ENCODE results near the gene CALML3.

CALML3 gene

DNA sequence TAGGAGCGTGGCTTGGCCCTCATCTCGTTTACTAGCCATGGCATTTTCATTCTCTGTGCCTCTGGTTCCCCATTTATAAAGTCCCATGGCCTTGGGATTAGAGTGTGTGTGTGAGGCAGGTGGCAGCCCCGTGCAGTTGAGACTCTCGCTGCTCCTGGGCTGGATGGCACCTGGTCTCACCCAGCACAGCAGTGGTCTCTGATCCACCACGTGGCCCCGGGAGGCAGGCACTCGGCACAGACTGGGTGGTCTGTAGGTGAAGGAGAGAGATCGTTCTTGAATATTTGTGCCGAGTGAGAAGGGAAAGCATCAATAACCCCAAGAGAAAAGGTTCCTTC lies 50.4 kb downstream of the CALML3 start:
- no peak for DNase-seq (ENCODE audit: low read depth)
- H3K4me3 ChIP-seq (ENCODE audit: low read length): no peak overlapping the region
- TF ChIP-seq, protein P1, sequence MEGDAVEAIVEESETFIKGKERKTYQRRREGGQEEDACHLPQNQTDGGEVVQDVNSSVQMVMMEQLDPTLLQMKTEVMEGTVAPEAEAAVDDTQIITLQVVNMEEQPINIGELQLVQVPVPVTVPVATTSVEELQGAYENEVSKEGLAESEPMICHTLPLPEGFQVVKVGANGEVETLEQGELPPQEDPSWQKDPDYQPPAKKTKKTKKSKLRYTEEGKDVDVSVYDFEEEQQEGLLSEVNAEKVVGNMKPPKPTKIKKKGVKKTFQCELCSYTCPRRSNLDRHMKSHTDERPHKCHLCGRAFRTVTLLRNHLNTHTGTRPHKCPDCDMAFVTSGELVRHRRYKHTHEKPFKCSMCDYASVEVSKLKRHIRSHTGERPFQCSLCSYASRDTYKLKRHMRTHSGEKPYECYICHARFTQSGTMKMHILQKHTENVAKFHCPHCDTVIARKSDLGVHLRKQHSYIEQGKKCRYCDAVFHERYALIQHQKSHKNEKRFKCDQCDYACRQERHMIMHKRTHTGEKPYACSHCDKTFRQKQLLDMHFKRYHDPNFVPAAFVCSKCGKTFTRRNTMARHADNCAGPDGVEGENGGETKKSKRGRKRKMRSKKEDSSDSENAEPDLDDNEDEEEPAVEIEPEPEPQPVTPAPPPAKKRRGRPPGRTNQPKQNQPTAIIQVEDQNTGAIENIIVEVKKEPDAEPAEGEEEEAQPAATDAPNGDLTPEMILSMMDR (conservative IDR thresholded peaks at IDR 0.05; ENCODE audit: low read length): no peak

DNA sequence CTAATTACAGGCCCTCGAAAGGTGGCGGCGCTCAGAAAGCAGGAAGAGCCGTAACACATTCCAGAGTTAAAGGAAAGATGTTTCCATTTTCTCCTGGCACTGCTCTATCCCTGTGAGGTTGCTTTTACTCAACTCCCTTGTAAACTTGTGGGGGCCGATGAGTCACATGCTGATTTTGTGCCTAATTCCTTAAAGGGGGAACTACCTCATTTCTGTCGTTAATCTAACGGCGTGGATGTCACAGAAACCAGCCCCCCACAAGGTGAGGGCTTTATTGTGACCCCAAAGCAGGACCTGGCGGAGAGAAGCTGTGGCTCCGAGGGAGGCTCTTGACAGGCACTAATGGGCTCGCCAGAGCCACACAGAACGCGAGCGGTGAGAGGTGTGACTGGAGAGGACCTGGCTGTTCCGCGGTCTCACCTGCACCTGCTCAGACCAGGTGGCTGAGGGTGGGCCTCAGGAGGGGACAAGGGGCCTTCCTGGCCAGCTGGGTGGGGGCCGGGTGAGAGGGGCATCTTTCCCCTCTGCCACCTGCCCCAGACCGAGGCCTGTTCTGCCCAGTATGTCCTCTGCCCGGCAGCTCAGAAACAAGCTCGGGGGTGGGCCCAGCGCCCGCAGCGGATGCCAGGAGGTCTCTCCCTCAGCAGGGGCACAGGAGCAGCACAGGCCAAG lies 50.9 kb downstream of the CALML3 start:
- TF ChIP-seq, protein P1 (conservative IDR thresholded peaks at IDR 0.05; ENCODE audit: low read length): no peak
- no peak overlapping the region for H3K4me3 ChIP-seq (ENCODE audit: low read length)
- DNase-seq (ENCODE audit: low read depth): peak; percentile 72

DNA sequence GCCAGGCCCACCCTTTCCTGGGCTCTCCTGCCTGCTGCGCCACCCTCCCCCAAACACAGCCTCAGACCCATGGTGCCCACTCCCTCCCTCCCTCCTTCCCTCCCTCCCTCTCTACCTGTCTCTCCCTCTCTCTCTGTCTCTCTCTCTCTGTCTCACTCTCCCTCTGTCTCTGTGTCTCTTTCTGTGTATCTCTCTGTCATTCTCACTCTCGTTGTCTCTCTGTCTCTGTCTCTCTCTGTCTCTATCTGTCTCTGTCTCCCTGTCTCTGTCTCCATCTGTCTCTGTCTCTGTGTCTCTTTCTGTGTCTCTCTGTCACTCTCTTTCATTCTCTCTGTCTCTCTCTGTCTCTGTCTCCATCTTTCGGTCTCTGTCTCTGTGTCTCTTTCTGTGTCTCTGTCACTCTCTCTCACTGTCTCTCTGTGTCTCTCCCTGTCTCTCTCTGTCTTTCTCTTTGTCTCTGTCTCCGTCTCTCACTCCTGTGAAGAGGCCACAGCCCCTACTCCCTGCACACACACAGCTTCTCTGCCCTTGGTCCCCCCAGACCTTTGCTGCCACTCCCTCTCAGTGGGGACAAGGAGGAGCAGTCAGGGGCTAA lies 51.5 kb downstream of the CALML3 start:
- no peak overlapping the region for H3K4me3 ChIP-seq (ENCODE audit: low read length)
- no peak for DNase-seq (ENCODE audit: low read depth)
- TF ChIP-seq, protein P1 (conservative IDR thresholded peaks at IDR 0.05; ENCODE audit: low read length): no peak
